HEK293T (cell line): ENCODE data around the gene NDFIP1.

Experiments used
- ARNT ChIP-seq: fragments of 450-650 bp; IDR thresholded peaks from 2 replicates; pipeline ENCODE4 v1.6.1; 2017; ENCODE audit warnings: mild to moderate bottlenecking
- FOXA1 ChIP-seq: fragments of 450-650 bp; IDR thresholded peaks from 2 replicates; pipeline ENCODE4 v1.6.1; 2016; ENCODE audit warnings: mild to moderate bottlenecking
- L3MBTL2 ChIP-seq: fragments of 450-650 bp; conservative IDR thresholded peaks from 2 replicates; pipeline ENCODE4 v1.6.1; 2016; ENCODE audit warnings: mild to moderate bottlenecking
- NFRKB ChIP-seq: fragments of 450-650 bp; IDR thresholded peaks from 2 replicates; pipeline ENCODE4 v1.6.1; 2016; ENCODE audit warnings: mild to moderate bottlenecking, moderate library complexity
- TARDBP ChIP-seq: fragments of 450-650 bp; IDR thresholded peaks from 2 replicates; pipeline ENCODE4 v1.6.1; 2016
- ZNF384 ChIP-seq: fragments of 450-650 bp; IDR thresholded peaks from 2 replicates; pipeline ENCODE4 v1.6.1; 2016

DNA sequence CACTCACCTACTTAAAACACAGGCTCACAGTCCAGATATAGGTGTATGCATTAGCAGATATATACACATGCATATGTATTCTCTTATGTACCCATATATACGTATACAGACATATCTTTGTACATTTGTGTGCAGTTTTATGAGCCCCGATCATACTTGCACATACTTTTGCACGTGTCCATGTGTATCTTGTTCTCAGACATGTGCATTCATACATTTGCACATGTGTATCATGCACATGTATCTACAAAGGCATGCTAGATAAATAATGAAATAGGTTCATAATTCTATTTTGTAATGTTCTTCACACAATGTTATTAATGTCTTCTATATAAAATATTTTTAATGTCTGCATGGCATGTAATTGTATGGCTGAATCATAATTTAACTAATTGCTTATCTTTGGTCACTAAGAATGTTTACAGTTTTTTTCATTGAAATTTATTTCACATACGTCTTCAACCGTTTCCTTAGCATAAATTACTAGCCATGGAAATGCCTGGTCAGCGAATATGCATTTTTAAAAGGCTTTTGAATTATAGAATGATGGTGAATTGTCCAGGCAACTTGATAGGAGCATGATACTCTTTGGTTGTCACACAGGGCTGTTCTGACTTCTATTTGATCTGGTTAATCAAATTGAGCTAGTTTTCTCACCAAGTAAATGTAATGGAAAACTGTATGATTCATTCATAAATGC is 2.6 kb downstream of the NDFIP1 start:
- no peak for TF ChIP-seq FOXA1
- no peak for TF ChIP-seq TARDBP
- TF ChIP-seq NFRKB = no peak
- no peak for TF ChIP-seq L3MBTL2
- TF ChIP-seq ARNT = no peak
- no peak for TF ChIP-seq ZNF384
